GM12878 (cell line): ENCODE data around the gene LSM14A. TPM values are rescaled to one million over a fixed set of nuclear protein-coding genes. Genes with fewer than 3 reads are reported as not detected.

Source experiments
- ATAC-seq: fragments of 200-7000 bp; cut with Tn5 transposase; 3 replicates; pipeline ENCODE4 v1.9.1; 2020; ENCODE audit warnings: mild to moderate bottlenecking, moderate library complexity
- BruUV-seq: library from RNA; stranded (reverse); fragments of 400-500 nt; replicated peaks from 2 replicates; lab custom pipeline; 2021; lab: Mats Ljungman, UMichigan
- CTCF ChIA-PET: fragments of 300-600 bp; sonication (Branson Sonifier 250); formaldehyde crosslinking; extraction: SDS; loops from one replicate; lab custom pipeline; 2021; ENCODE audit warnings: inconsistent platforms; lab: Yijun Ruan, JAX
- POLR2A ChIA-PET: fragments of 350-600 bp; formaldehyde crosslinking; extraction: SDS; loops from one replicate; lab custom pipeline; 2021; ENCODE audit warnings: inconsistent platforms; lab: Charles Lee
- RAD21 ChIA-PET: fragments of 300-600 bp; sonication (Branson Sonifier 250); formaldehyde crosslinking; loops from one replicate; lab custom pipeline; 2023; ENCODE audit warnings: antibody characterized with exemption; ENCODE audit not compliant: unreplicated experiment; lab: Charles Lee
- SMC1A ChIA-PET: fragments of 300-600 bp; sonication (Branson Sonifier 250); formaldehyde crosslinking; loops from one replicate; lab custom pipeline; 2023; ENCODE audit not compliant: unreplicated experiment, uncharacterized antibody; lab: Charles Lee
- DNase-seq: peaks from one replicate; pipeline ENCODE4 v3.0.0-alpha.2; 2011; ENCODE audit warnings: low read depth, low spot score
- FAIRE-seq: peaks from 3 replicates; lab custom pipeline; 2011; peaks lifted over from hg19 to GRCh38; lab: Jason Lieb, UNC
- H2AFZ ChIP-seq: 2 replicates; pipeline ENCODE4 v1.6.0; 2011; ENCODE audit warnings: low read depth, low read length, control low read depth; ENCODE audit not compliant: control insufficient read depth
- H3K27ac ChIP-seq: 2 replicates; pipeline ENCODE4 v1.5.1; 2011; ENCODE audit warnings: control low read depth; ENCODE audit not compliant: control insufficient read depth, insufficient read depth
- H3K27me3 ChIP-seq, 2 experiments: replicated peaks in 1 of 2; 2 replicates each; pipeline versions ENCODE4 v1.6.0 to v1.6.1; 2011; ENCODE audit warnings: low read length in 1 of 2; ENCODE audit not compliant: control insufficient read depth in 2 of 2, insufficient read depth in 2 of 2
- H3K36me3 ChIP-seq, 2 experiments: 2 replicates each; pipeline ENCODE4 v1.5.1; 2011; ENCODE audit warnings: low read length in 1 of 2; ENCODE audit not compliant: control insufficient read depth in 2 of 2, insufficient read depth in 2 of 2
- H3K4me1 ChIP-seq: 2 replicates; pipeline ENCODE4 v1.6.1; 2011; ENCODE audit warnings: mild to moderate bottlenecking, low read length, moderate library complexity, mixed read lengths; ENCODE audit not compliant: control insufficient read depth, insufficient read depth
- H3K4me2 ChIP-seq: 2 replicates; pipeline ENCODE4 v1.6.0; 2011; ENCODE audit warnings: control low read depth; ENCODE audit not compliant: control insufficient read depth, insufficient read depth
- H3K4me3 ChIP-seq: fragments of 200-600 bp; sonication (generic); 2 replicates; pipeline ENCODE4 v1.5.1; 2016
- H3K79me2 ChIP-seq: 2 replicates; pipeline ENCODE4 v1.6.0; 2011; ENCODE audit warnings: low read length; ENCODE audit not compliant: control insufficient read depth, insufficient read depth
- H3K9ac ChIP-seq: 2 replicates; pipeline ENCODE4 v1.8.0; 2011; ENCODE audit warnings: low read length, control low read depth, mixed read lengths; ENCODE audit not compliant: control insufficient read depth, insufficient read depth
- H3K9me3 ChIP-seq: replicated peaks from 3 replicates; pipeline ENCODE4 v1.5.1; 2011; ENCODE audit warnings: mild to moderate bottlenecking, low read length; ENCODE audit not compliant: control insufficient read depth, insufficient read depth
- H4K20me1 ChIP-seq: 2 replicates; pipeline ENCODE4 v1.6.0; 2011; ENCODE audit not compliant: control insufficient read depth, insufficient read depth
- ATF7 ChIP-seq: fragments of 450-650 bp; IDR thresholded peaks from 2 replicates; pipeline ENCODE4 v1.6.1; 2016; ENCODE audit warnings: low read depth, mild to moderate bottlenecking
- BHLHE40 ChIP-seq, 2 experiments: fragments of 450-650 bp in 1 of 2; IDR thresholded peaks; 2 replicates each; pipeline ENCODE4 v1.6.1; 2011 to 2017; ENCODE audit warnings: low read depth in 2 of 2, borderline replicate concordance in 1 of 2, improper control_type of control experiment in 1 of 2, low read length in 1 of 2, mild to moderate bottlenecking in 1 of 2
- CBX5 ChIP-seq: sonication (generic); IDR thresholded peaks from 2 replicates; pipeline ENCODE4 v1.6.1; 2016; ENCODE audit warnings: low read depth, moderate library complexity, mild to moderate bottlenecking, inconsistent platforms
- CUX1 ChIP-seq: IDR thresholded peaks from 2 replicates; pipeline ENCODE4 v1.6.1; 2012; ENCODE audit warnings: improper control_type of control experiment, low read depth, low read length; ENCODE audit not compliant: insufficient replicate concordance
- NBN ChIP-seq: fragments of 450-650 bp; IDR thresholded peaks from 2 replicates; pipeline ENCODE4 v1.6.1; 2016
- NR2C1 ChIP-seq: fragments of 450-650 bp; IDR thresholded peaks from 2 replicates; pipeline ENCODE4 v1.6.1; 2017; ENCODE audit warnings: antibody characterized with exemption, mild to moderate bottlenecking, moderate library complexity
- NR2F1 ChIP-seq: fragments of 450-650 bp; conservative IDR thresholded peaks from 2 replicates; pipeline ENCODE4 v1.6.1; 2017; ENCODE audit warnings: mild to moderate bottlenecking
- ZNF687 ChIP-seq: fragments of 450-650 bp; IDR thresholded peaks from 2 replicates; pipeline ENCODE4 v1.6.1; 2017; ENCODE audit warnings: mild to moderate bottlenecking, moderate library complexity
- WGBS: methylation state at CpG from one replicate; pipeline ENCODE4 v1.1.6; 2016; ENCODE audit warnings: low lambda C conversion rate; ENCODE audit not compliant: insufficient replicate concordance, insufficient coverage; ENCODE audit errors: missing lambda C conversion rate; 5-methylcytosine and 5-hydroxymethylcytosine counted together
- in situ Hi-C: fragments of 300-500 bp; cut with MboI; formaldehyde crosslinking; loops from 9 replicates; pipeline ENCODE4 v1.14.3; 2018; ENCODE audit warnings: mixed read lengths
- intact Hi-C: fragments of 100-400 bp; cut with micrococcal nuclease; formaldehyde crosslinking; loops from one replicate; pipeline ENCODE4 v1.14.2; 2022; ENCODE audit not compliant: unreplicated experiment
- polyA plus RNA-seq, 11 experiments: library from polyadenylated mRNA; depleted of rRNA in 4 of 11; unstranded in 6 of 11; stranded (reverse) in 5 of 11; fragments of >200 nt; fragmentation: Nextera tagmentation in 4 of 11; fragmentation: Illumina TruSeq in 1 of 11; extraction: Ambion mirVana in 4 of 11; extraction: Trizol in 1 of 11; gene quantifications; 1 replicate in 1 of 11; 2 replicates in 10 of 11; pipeline versions ENCODE4 v1.2.1 to v1.2.3, GENCODE V29; 2011 to 2016; ENCODE audit warnings: inconsistent platforms in 2 of 11, missing spikeins in 2 of 11, low read depth in 1 of 11
- total RNA-seq, 4 experiments: library from RNA; depleted of rRNA in 3 of 4; stranded (reverse); fragments of >200 nt in 3 of 4; fragmentation: Illumina TruSeq in 1 of 4; extraction: Trizol in 1 of 4; gene quantifications; 2 replicates each; pipeline versions ENCODE4 v1.2.1 to v1.2.3, GENCODE V29; 2013 to 2021

The LSM14A gene
- total and polyA plus RNA-seq, 10 of the 15 experiments (the other 5 are each of a cell fraction or from before 2014, with no cell fraction given) = 21.9 to 193 (median 89.4) TPM

DNA sequence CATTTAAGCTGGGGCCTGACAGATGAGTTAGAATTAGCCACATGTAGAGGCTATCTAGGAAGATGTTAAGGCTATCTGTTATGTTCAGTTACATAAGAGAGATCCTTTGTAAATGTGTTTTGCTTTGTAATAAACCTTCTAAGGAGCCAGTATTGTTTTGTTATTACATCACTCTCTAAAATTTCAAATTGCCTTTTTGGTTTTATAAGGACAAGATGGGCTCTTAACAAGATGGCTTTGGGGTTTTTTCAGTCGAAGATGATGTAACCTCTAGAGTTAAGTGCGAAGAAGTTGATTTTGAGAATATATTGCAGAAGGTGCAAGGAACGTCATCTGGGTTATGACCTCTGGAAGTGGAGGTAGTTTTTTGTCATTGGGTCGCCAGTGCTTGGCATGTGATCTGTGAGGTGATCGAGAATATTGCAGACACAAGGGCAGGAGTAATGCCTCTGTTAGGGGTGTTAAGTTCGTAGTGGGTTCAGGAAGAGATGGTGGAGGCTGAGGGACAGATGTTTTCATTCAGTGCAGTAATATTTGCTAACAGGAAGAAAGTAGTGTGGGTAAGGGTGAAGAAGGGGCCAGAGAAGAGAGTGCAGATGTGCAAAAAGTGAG is 12.7 kb downstream of the LSM14A start:
- H3K27ac ChIP-seq = 0 out of 2 replicates have a peak overlapping the region, but pooled peaks have one; percentile 0
- H3K4me2 ChIP-seq = peak overlapping the region; percentile 23
- in situ Hi-C loops = no loop called here
- H3K27me3 ChIP-seq = no peaks in the 10 kb centered on the region
- H3K4me3 ChIP-seq = no peak overlapping the region
- WGBS = 47% methylated on average over 6 of the region's 6 CpGs
- POLR2A ChIA-PET = interaction anchor here (1.0 kb wide), 1 partner anchor 12 kb away, joined by 3 read pairs; no protein-coding TSS in a partner anchor
- intact Hi-C loops = loop anchor here (10.0 kb wide), 1 partner anchor 240 kb away; the partner anchor contains the start of gene UBA2
- no peak overlapping the region for H3K9ac ChIP-seq
- H3K79me2 ChIP-seq = peaks cover 96% of the 10 kb centered on the region
- peaks cover 0 to 4% of the 10 kb centered on the region in 2 experiments; a peak in 3 of 4 replicates for H3K36me3 ChIP-seq
- H4K20me1 ChIP-seq = peaks cover 2% of the 10 kb centered on the region; the same call in 1 of the 2 replicates
- TF ChIP-seq CBX5 = no peak
- 0 out of 2 replicates have a peak, but pooled peaks have one; percentile 13 for TF ChIP-seq ZNF687
- peak; percentile 80 for TF ChIP-seq NR2F1
- peak; percentile 44; the same call in 1 of the 2 replicates for TF ChIP-seq NBN
- TF ChIP-seq BHLHE40 (IDR thresholded peaks at IDR 0.05; ENCODE audit: borderline replicate concordance in 1 of 2, low read depth in 2 of 2, low read length in 1 of 2) = peak in 1 of 2 experiments; percentile 54; a peak in 1 of 4 replicates
- TF ChIP-seq NR2C1 = peak; percentile 57; the same call in 1 of the 2 replicates
- TF ChIP-seq CUX1 = no peak
- TF ChIP-seq ATF7 = peak; percentile 82
- no peak for FAIRE-seq
- RAD21 ChIA-PET = no interaction called here
- no peaks in the 10 kb centered on the region for H3K9me3 ChIP-seq
- H3K4me1 ChIP-seq = no peaks in the 10 kb centered on the region; the same call in 1 of the 2 replicates
- SMC1A ChIA-PET = interaction anchor here (1.2 to 2.9 kb wide), 5 partner anchors 8 to 47 kb away, joined by 4 to 12 read pairs (median 6); no protein-coding TSS in a partner anchor
- no TSS peak for BruUV-seq
- DNase-seq = no peak
- CTCF ChIA-PET = interaction anchor here (1.0 to 1.2 kb wide), 2 partner anchors 11 to 34 kb away, joined by 4 read pairs; no protein-coding TSS in a partner anchor
- H2AFZ ChIP-seq = no peak overlapping the region
- peak; percentile 56 for ATAC-seq
